Right forelimb (tissue), 1 donor: Measurements from ENCODE around the gene PRKCSH.
A peak's percentile ranks its signal among the peaks of the same experiment; 100 is the strongest.

Source experiments
- DNase-seq: peaks from one replicate; pipeline ENCODE4 v3.0.0-alpha.2; 2018

PRKCSH gene

DNA sequence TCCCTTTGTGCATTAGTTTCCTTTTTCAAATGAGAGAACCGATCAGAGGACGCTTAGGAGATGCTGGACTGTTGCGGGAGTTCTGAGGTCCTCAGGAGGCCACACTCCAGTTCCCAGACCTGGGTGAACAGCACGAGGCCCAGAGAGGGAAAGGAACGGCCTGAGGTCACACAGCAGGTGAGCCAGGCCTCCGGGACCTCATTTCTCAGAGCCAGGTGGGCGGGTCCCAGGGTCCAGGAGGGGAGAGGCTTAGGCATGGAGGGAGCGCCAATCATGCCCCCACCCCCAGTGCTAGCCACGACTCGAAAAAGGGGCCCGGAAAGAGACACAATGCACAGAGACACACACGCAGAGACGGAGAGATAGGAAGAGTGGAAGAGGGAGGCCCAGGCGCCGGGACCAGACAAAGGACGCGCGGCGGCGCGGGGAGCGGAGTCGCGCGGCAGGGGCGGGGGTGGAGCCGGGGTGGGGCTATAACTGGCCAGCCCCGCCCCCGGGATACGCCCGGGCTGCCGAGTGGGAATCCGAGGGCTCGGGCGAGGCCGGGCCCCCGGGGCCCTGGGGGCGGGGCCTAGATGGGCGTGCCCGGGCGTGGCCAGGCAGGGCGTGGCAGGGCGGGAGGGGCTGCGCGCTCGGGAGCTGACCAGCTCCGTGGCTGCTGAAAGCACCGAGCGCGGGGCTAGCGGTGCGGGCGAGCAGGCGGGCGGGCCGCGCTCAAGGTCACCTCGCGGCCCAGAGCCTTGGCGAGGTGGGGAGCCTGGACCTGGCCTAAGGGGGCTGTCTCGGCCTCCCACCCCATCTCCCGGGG, 43.9 kb downstream of the PRKCSH start:
- DNase-seq = no peak

DNA sequence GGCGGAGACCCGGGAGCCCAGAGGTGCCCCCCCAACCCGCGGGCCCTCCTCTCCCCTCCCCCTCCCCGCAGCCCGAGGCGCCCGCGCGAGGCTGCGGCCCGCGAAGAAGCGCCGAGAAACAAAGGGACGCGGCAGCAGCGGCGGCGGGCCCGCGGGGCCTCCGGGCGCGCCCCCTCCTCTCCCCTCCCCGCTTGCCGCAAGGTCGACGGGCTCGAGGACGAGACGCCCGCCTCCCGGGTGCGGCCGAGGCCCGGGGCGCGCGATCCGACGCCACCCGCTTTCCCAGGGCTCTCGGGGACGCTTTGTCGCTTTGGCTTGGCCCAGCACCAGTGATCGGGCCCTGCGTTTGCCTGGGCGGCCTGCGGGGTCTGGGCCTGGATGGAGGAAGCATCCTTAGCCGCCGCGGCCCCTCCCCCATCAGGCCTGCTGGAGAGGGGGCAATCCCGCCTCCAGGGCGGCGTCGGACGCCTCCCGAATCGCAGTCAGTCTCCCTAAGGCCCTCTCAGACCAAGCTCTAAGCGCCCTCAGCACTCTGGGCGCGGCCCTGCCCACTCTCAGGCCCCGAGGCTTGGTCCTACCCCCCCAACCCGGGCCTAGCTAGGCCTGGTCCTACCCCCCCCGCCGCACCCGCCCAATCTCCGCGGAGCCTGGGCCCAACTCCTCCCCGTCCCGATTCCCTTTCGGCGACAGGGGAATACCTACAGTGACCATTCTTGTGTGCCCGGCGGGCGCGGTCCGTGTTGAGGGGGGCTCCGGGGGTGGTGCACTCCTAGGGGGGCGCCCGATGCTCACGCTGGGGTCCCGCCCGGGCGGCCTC, 44.7 kb downstream of the PRKCSH start:
- DNase-seq = no peak

- DNase-seq = no peak
These were observed 45.5 kb downstream of the PRKCSH start, which contains the start of gene ELAVL3 for GRCh38 chr19:11480715-11481533. TSS of gene ELAVL3 (minus strand) at chr19:11481046. CDS start at chr19:11480608, 438 bp downstream.

- DNase-seq = peak; percentile 69
These were observed 46.3 kb downstream of the PRKCSH start for GRCh38 chr19:11481534-11482383.

DNA sequence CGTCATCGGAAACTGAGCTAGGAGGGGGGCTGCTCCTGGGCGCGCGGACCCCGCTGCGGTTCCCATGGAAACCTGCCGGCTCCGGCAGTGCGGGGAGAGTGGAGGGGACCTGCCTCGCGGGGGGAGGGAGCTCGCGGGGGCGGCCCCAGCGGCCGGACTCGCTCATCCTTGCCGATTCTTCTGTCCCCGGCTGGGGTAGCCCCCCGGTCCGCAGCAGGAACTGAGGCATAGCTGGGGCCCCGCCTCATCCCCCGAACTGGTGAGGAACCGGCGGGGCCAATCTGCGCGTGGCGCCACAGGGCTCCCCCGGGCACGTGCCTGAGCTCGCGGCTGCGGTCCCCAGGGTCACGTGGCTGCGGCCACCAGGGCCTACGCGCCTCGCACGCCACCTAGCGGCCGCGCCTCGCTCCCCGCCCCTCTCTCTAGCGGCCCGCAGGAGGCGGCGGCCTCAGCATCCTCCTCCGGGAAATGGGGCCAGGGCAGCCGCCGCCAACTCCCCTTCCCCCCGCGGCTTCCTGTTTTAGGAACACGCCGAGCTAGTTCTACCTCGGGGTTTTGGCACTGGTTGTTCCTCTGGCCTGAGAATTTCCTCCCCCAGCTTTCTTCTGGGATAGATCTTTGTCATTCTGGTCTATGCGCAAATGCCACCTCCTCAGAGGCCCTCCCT, 47.1 kb downstream of the PRKCSH start:
- DNase-seq = peak; percentile 80

- no peak for DNase-seq
These were observed 48.1 kb downstream of the PRKCSH start for GRCh38 chr19:11483366-11484111.

GRCh38 chr19:11485245-11485837, 49.9 kb downstream of the PRKCSH start:
- no peak for DNase-seq

GRCh38 chr19:11486661-11487503, 51.4 kb downstream of the PRKCSH start:
- no peak for DNase-seq

- no peak for DNase-seq
These were observed 53.9 kb downstream of the PRKCSH start for GRCh38 chr19:11489378-11489777.

- no peak for DNase-seq
These were observed 59.3 kb downstream of the PRKCSH start for GRCh38 chr19:11494634-11495285.

DNA sequence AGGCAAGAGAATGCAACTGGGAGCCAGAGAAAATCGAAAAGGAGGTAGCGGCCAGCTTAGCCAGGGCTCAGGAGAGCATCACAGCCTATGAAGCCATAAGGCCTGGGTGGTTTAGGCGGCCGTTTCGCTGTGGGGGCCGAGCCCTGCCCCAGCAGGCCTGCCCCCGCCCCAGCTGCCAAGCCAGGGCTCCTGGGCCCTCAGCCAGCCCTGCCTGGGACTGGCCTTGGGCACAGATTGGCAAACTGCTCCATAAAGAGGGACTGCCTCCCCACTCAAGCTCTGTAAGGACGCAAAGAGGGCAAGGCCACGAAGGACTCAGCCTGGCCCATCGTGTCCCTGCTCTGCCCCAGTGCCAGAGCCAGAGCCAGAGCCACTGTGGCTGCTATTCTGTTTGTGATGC, 60.0 kb downstream of the PRKCSH start:
- DNase-seq = no peak

DNA sequence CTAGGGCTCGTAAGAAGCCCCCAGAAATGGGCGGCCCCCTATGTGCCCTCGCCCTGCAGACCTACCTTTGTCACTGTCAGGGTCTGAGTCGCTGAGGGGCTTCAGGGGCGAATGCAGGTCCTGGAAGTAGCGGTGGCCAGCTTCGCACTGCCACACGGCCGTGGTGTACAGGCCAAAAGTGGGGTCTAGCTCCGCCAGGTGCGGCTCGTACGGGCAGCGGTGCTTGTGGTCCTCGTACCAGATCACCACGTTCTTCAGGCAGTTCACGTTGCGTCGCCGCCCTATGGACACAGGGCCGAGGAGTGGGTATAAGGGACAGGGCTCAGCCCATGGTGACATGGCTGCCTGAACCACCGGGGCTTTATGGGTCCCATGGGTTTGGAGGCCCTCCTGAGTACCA, 60.5 kb downstream of the PRKCSH start:
- DNase-seq = no peak

DNA sequence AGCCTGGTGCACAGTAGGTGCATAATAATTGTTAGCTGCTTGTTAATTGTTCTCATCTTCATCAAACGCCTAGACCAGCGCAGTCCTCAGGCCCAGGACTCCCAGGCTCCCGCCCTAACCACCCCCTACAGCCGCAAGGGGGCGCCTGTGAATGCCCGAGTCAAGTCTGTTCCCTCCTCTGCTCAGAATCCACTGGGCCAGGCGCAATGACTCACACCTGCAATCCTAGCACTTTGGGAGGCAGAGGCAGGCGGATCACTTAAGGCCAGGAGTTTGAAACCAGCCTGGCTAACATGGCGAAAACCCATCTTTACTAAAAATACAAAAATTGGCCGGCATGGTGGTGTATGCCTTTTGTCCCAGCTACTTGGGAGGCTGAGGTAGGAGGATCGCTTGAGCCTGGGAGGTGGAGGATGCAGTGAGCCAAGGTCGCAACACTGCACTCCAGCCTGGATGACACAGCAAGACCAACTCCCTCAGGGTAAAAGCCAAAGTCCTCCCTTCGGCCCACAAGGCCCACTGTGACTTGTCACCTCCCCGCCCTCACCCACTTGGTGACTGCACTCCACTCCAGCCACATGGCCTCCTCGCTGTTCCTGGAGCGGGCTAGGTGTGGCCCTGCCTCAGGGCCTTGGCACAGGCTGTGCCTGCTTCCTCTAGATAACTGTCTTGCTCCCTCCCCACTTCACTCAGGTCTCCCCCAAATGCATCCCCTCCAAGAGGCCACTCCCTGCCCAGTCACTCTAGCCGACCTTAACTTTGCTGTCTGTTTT, 61.1 kb downstream of the PRKCSH start:
- peak; percentile 63 for DNase-seq

DNA sequence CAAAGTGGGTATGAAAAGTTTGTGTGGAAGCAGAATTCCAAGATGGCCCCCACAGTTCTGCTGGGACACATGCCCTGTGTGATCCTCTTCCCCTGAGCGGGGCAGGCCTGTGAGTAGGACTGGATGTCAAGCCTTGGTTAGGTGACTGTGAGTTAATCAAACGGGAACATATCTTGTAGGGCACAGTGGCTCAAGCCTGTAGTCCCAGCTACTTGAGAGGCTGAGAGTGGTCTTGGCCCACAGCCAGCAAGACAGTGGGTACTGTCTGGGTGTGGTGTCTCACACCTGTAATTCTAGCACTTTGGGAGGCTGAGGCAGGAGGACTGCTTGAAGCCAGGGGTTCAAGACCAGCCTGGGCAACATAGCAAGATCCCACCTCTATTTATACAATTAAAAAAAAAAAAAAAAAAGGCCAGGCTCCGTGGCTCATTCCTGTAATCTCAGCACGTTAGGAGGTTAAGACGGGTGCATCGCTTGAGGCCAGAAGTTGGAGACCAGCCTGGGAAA, 63.8 kb downstream of the PRKCSH start:
- no peak for DNase-seq

DNA sequence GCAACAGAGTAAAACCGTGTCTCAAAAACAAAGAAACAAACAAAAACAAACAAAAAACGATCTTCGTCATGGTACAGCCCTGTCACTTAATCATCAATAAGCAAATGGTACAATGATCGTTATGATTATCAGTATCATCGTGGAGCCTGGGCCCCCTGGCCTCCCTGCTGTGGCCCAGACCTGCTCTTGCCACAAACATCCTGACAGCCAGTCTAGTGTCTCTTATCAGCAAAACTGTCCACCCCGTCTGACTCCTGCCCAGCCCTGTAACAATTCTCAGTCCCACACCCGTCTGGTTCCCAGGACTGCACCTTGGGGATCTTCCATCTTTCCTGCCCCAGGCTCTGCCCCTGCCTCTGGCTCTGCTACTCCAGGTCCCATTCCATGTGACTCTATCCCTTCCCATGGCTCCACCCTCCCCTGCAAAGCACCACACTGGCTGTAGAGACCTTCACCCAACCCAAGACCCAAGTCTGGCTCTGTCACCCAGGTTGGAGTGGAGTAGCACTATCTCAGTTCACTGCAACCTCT, 64.5 kb downstream of the PRKCSH start:
- no peak for DNase-seq
